K562 (cell line): ENCODE results near the gene HLA-E. TPM values are rescaled to one million over a fixed set of nuclear protein-coding genes. Genes with fewer than 3 reads are reported as not detected.
"Not testable (repeated sequence)": the region's sequence is repeated elsewhere in the genome, so short reads cannot be mapped to it uniquely, and the experiment has no call there.

ENCODE experiments used
- ATAC-seq: fragments of 200-7000 bp; cut with Tn5 transposase; 3 replicates; pipeline ENCODE4 v1.9.1; 2020; ENCODE audit warnings: moderate library complexity
- BruUV-seq: library from RNA; stranded (reverse); fragments of 400-500 nt; replicated peaks from 2 replicates; lab custom pipeline; 2021; lab: Mats Ljungman, UMichigan
- CTCF ChIA-PET: fragments of 300-600 bp; formaldehyde crosslinking; extraction: SDS; loops from one replicate; lab custom pipeline; 2021; ENCODE audit warnings: low intra/inter-chr PET ratio; lab: Yijun Ruan, JAX
- POLR2A ChIA-PET: fragments of 300-600, 350-650 bp; sonication (Branson Sonifier 250); formaldehyde crosslinking; extraction: SDS; loops from one replicate; lab custom pipeline; 2021; ENCODE audit warnings: antibody characterized with exemption, inconsistent platforms; lab: Yijun Ruan, JAX
- DNase-seq, 4 experiments: peaks; one replicate each; pipeline versions ENCODE4 v3.0.0 to v3.0.0-alpha.2; 2011 to 2018; ENCODE audit warnings: low spot score in 3 of 4, mixed read lengths in 3 of 4; ENCODE audit errors: extremely low read depth in 1 of 4
- FAIRE-seq: peaks from 2 replicates; lab custom pipeline; 2011; peaks lifted over from hg19 to GRCh38; lab: Jason Lieb, UNC
- H2AFZ ChIP-seq: 2 replicates; pipeline ENCODE4 v1.6.0; 2011; ENCODE audit warnings: low read depth, low read length, control low read depth, inconsistent platforms
- H3K27ac ChIP-seq: fragments of 200-600 bp; 3 replicates; pipeline ENCODE4 v1.8.0; 2011; ENCODE audit warnings: low read depth, mild to moderate bottlenecking, control low read depth, inconsistent platforms, low read length, moderate library complexity, mixed read lengths; ENCODE audit errors: extremely low read depth
- H3K27me3 ChIP-seq, 2 experiments: fragments of 300-600 bp in 1 of 2; 2 replicates in 1 of 2; 3 replicates in 1 of 2; pipeline versions ENCODE4 v1.6.0 to v1.8.0; 2011; ENCODE audit warnings: inconsistent platforms in 2 of 2, low read length in 2 of 2, mild to moderate bottlenecking in 1 of 2, mixed read lengths in 1 of 2, moderate library complexity in 1 of 2; ENCODE audit not compliant: control insufficient read depth in 2 of 2, insufficient read depth in 2 of 2
- H3K36me3 ChIP-seq: fragments of 300-600 bp; 3 replicates; pipeline ENCODE4 v1.8.0; 2011; ENCODE audit warnings: mild to moderate bottlenecking, low read length, inconsistent platforms; ENCODE audit not compliant: control insufficient read depth, insufficient read depth
- H3K4me1 ChIP-seq, 2 experiments: fragments of 200-600 bp in 1 of 2; replicated peaks in 1 of 2; 2 replicates in 1 of 2; 3 replicates in 1 of 2; pipeline versions ENCODE4 v1.5.1 to v1.8.0; 2011; ENCODE audit warnings: inconsistent platforms in 2 of 2, low read length in 2 of 2, mild to moderate bottlenecking in 1 of 2, mixed read lengths in 1 of 2, moderate library complexity in 1 of 2; ENCODE audit not compliant: control insufficient read depth in 2 of 2, insufficient read depth in 2 of 2
- H3K4me2 ChIP-seq: 2 replicates; pipeline ENCODE4 v1.6.1; 2011; ENCODE audit warnings: low read length, control low read depth, inconsistent platforms, mixed read lengths; ENCODE audit not compliant: insufficient read depth
- H3K4me3 ChIP-seq: fragments of 200-600 bp; sonication (generic), shearing (Covaris generic); 2 replicates; pipeline ENCODE4 v1.5.1; 2016; ENCODE audit warnings: control low read depth, inconsistent platforms
- H3K79me2 ChIP-seq: fragments of 200-600 bp; 3 replicates; pipeline ENCODE4 v1.8.0; 2011; ENCODE audit warnings: low read length, inconsistent platforms; ENCODE audit not compliant: control insufficient read depth, insufficient read depth
- H3K9ac ChIP-seq, 2 experiments: 2 replicates each; pipeline versions ENCODE4 v1.6.0 to v1.6.1; 2011; ENCODE audit warnings: low read depth in 2 of 2, low read length in 2 of 2, control low read depth in 1 of 2, inconsistent platforms in 1 of 2, mild to moderate bottlenecking in 1 of 2, mixed read lengths in 1 of 2; ENCODE audit not compliant: insufficient read depth in 1 of 2
- H3K9me1 ChIP-seq: one replicate; pipeline ENCODE4 v1.6.0; 2011; ENCODE audit warnings: inconsistent platforms, mild to moderate bottlenecking, low read length, moderate library complexity; ENCODE audit not compliant: control insufficient read depth, insufficient read depth
- H3K9me3 ChIP-seq: replicated peaks from 2 replicates; pipeline ENCODE4 v1.5.1; 2011; ENCODE audit warnings: low read depth, low read length, inconsistent platforms; ENCODE audit not compliant: control insufficient read depth, insufficient read depth
- H4K20me1 ChIP-seq: replicated peaks from 2 replicates; pipeline ENCODE4 v1.6.1; 2011; ENCODE audit warnings: low read length, inconsistent platforms, mixed read lengths; ENCODE audit not compliant: control insufficient read depth, insufficient read depth
- ARID2 ChIP-seq: fragments of 450-650 bp; IDR thresholded peaks from 2 replicates; pipeline ENCODE4 v1.6.1; 2017; ENCODE audit warnings: antibody characterized with exemption, mild to moderate bottlenecking
- ATF1 ChIP-seq, 2 experiments: fragments of 450-650 bp in 1 of 2; IDR thresholded peaks; 2 replicates each; pipeline ENCODE4 v1.6.1; 2016; ENCODE audit warnings: missing compliant biosample characterization in 1 of 2, missing genetic modification characterization in 1 of 2
- CC2D1A ChIP-seq: fragments of 450-650 bp; IDR thresholded peaks from 2 replicates; pipeline ENCODE4 v1.6.1; 2017; ENCODE audit warnings: mild to moderate bottlenecking
- CREM ChIP-seq: IDR thresholded peaks from 2 replicates; pipeline ENCODE4 v1.6.1; 2014; ENCODE audit warnings: antibody characterized with exemption, low read depth
- CTCF ChIP-seq, 3 experiments: IDR thresholded peaks in 2 of 3; conservative IDR thresholded peaks in 1 of 3; 2 replicates each; pipeline ENCODE4 v1.5.1; 2011 to 2012; ENCODE audit warnings: low read length in 3 of 3, mild to moderate bottlenecking in 3 of 3, control low read depth in 2 of 3, improper control_type of control experiment in 1 of 3, inconsistent platforms in 1 of 3, low read depth in 1 of 3, mixed read lengths in 1 of 3, moderate library complexity in 1 of 3; ENCODE audit not compliant: insufficient read depth in 2 of 3
- HCFC1 ChIP-seq: IDR thresholded peaks from 2 replicates; pipeline ENCODE4 v1.6.1; 2012; ENCODE audit warnings: low read depth, low read length, improper control_type of control experiment
- JUND ChIP-seq, 2 experiments: IDR thresholded peaks; 2 replicates in 1 of 2; 3 replicates in 1 of 2; pipeline ENCODE4 v1.6.1; 2011; ENCODE audit warnings: borderline replicate concordance in 2 of 2, low read depth in 2 of 2, low read length in 2 of 2, improper control_type of control experiment in 1 of 2, missing biosample characterization in 1 of 2, missing genetic modification characterization in 1 of 2, missing genetic modification reagents in 1 of 2
- KLF16 ChIP-seq: IDR thresholded peaks from 2 replicates; pipeline ENCODE4 v1.6.1; 2016; ENCODE audit warnings: antibody characterized with exemption
- MAFK ChIP-seq: IDR thresholded peaks from 2 replicates; pipeline ENCODE4 v1.6.1; 2011; ENCODE audit warnings: low read length, improper control_type of control experiment
- MAZ ChIP-seq, 2 experiments: fragments of 450-650 bp in 1 of 2; sonication (generic) in 1 of 2; formaldehyde crosslinking; IDR thresholded peaks in 1 of 2; conservative IDR thresholded peaks in 1 of 2; 2 replicates each; pipeline versions ENCODE4 v1.4.0 to v1.5.0; 2020; ENCODE audit warnings: mild to moderate bottlenecking in 1 of 2, missing genetic modification reagents in 1 of 2
- RB1 ChIP-seq: fragments of 450-650 bp; IDR thresholded peaks from 2 replicates; pipeline ENCODE4 v1.6.1; 2017; ENCODE audit warnings: low read depth, mild to moderate bottlenecking
- SMC3 ChIP-seq: conservative IDR thresholded peaks from 2 replicates; pipeline ENCODE4 v1.6.1; 2011; ENCODE audit warnings: low read depth, low read length, improper control_type of control experiment; ENCODE audit not compliant: insufficient read depth
- SP1 ChIP-seq: sonication (generic); formaldehyde crosslinking; IDR thresholded peaks from 2 replicates; pipeline ENCODE4 v1.8.1; 2022; ENCODE audit warnings: mild to moderate bottlenecking, missing genetic modification reagents
- STAG1 ChIP-seq: sonication (generic); formaldehyde crosslinking; IDR thresholded peaks from 2 replicates; pipeline ENCODE4 v1.5.0; 2020; ENCODE audit warnings: missing genetic modification reagents, borderline replicate concordance
- TBL1XR1 ChIP-seq, 2 experiments: IDR thresholded peaks; 2 replicates each; pipeline ENCODE4 v1.6.1; 2012; ENCODE audit warnings: improper control_type of control experiment in 2 of 2, low read length in 2 of 2, mild to moderate bottlenecking in 1 of 2
- ZBTB7A ChIP-seq: IDR thresholded peaks from 2 replicates; pipeline ENCODE4 v1.6.1; 2011; ENCODE audit warnings: low read depth, mild to moderate bottlenecking, low read length, moderate library complexity, borderline replicate concordance; ENCODE audit not compliant: control insufficient read depth
- ZNF282 ChIP-seq: sonication (generic); formaldehyde crosslinking; IDR thresholded peaks from 2 replicates; pipeline ENCODE4 v1.8.1; 2023; ENCODE audit warnings: missing genetic modification reagents
- ZNF384 ChIP-seq: IDR thresholded peaks from 2 replicates; pipeline ENCODE4 v1.6.1; 2012; ENCODE audit warnings: low read depth, low read length, improper control_type of control experiment
- WGBS: fragments of 100-300 bp; shearing (Covaris generic); methylation state at CpG from one replicate; pipeline ENCODE4 v1.1.6; 2016; ENCODE audit warnings: low coverage, mixed read lengths; ENCODE audit not compliant: insufficient coverage; ENCODE audit errors: missing lambda C conversion rate; 5-methylcytosine and 5-hydroxymethylcytosine counted together
- in situ Hi-C: fragments of 300-500 bp; cut with MboI; formaldehyde crosslinking; loops from 4 replicates; pipeline ENCODE4 v1.15.0; 2018; ENCODE audit warnings: inconsistent platforms, mixed read lengths
- intact Hi-C: fragments of 100-400 bp; cut with micrococcal nuclease; formaldehyde crosslinking; loops from 2 replicates; pipeline ENCODE4 v1.14.2; 2022
- polyA plus RNA-seq, 8 experiments: library from polyadenylated mRNA; depleted of rRNA in 4 of 8; stranded (reverse) in 5 of 8; unstranded in 3 of 8; fragments of >200 nt; fragmentation: Nextera tagmentation in 2 of 8; fragmentation: Illumina TruSeq in 1 of 8; extraction: Ambion mirVana in 2 of 8; extraction: Trizol in 1 of 8; gene quantifications; 2 replicates each; pipeline versions ENCODE4 v1.2.1 to v1.2.3, GENCODE V29; 2011 to 2014; ENCODE audit warnings: inconsistent platforms in 1 of 8, missing spikeins in 1 of 8
- total RNA-seq, 7 experiments: library from RNA; depleted of rRNA in 6 of 7; stranded (reverse); fragments of >200 nt in 6 of 7; fragmentation: Illumina TruSeq in 2 of 7; extraction: Trizol in 2 of 7; gene quantifications; 2 replicates each; pipeline versions ENCODE4 v1.2.1 to v1.2.3, GENCODE V29; 2011 to 2021; ENCODE audit warnings: low replicate concordance in 1 of 7

HLA-E gene
- total and polyA plus RNA-seq, 9 of the 15 experiments (the other 6 are each of a cell fraction or from before 2014, with no cell fraction given): 3.2 to 39.9 (median 26.8) TPM

- not testable (repeated sequence) for BruUV-seq; H3K9me1 ChIP-seq; H3K4me3 ChIP-seq; H3K36me3 ChIP-seq; H4K20me1 ChIP-seq; H3K9me3 ChIP-seq; H3K27ac ChIP-seq; H2AFZ ChIP-seq; H3K79me2 ChIP-seq; TF ChIP-seq ATF1 (CRISPR knock-in tag; IDR thresholded peaks at IDR 0.05); JUND (tag; IDR thresholded peaks at IDR 0.05; ENCODE audit: borderline replicate concordance, low read depth, low read length)
- Histone ChIP-seq H3K27me3 (peaks cover 23 to 28% of the 10 kb centered on the region in 2 experiments), H3K4me2 (peak overlapping the region; percentile 11; the same call in 1 of the 2 replicates), H3K9ac (0 out of 4 replicates have a peak overlapping the region, but pooled peaks of 1 of the 2 experiments have one; percentile 49), H3K4me1 (peaks cover 2 to 11% of the 10 kb centered on the region in 2 experiments; a peak in 2 of 5 replicates)
- FAIRE-seq (peak; percentile 71), ATAC-seq (peak; percentile 99), DNase-seq (peak; percentile 76 to 88 (median 82))
- ChIA-PET POLR2A (interaction anchor here (0.5 to 1.5 kb wide), 14 partner anchors 19 to 687 kb away, joined by 3 to 10 read pairs (median 3); partner anchors contain the start of gene ABCF1), CTCF (interaction anchor here (0.7 to 4.0 kb wide), 9 partner anchors 59 to 605 kb away, joined by 3 to 63 read pairs (median 4); partner anchors contain the start of gene DHX16)
- intact Hi-C loops: loop anchor here (2.0 to 5.0 kb wide), 4 partner anchors 191 to 605 kb away; partner anchors contain the start of gene DHX16
- WGBS: 9% methylated on average over 19 of the region's 19 CpGs
- in situ Hi-C loops: loop anchor here (5.0 kb wide), 3 partner anchors 190 to 605 kb away; partner anchors contain the start of genes DHX16 and TUBB
- peak; percentile 9; the same call in 1 of the 2 replicates for TF ChIP-seq ATF1 (tag; IDR thresholded peaks at IDR 0.05)
- TF ChIP-seq SMC3: peak; percentile 85
- TF ChIP-seq STAG1 (CRISPR knock-in tag): peak; percentile 97
- TF ChIP-seq HCFC1: 0 out of 2 replicates have a peak, but pooled peaks have one; percentile 23
- TF ChIP-seq RB1: peak; percentile 69; the same call in 1 of the 2 replicates
- TF ChIP-seq CC2D1A: peak; percentile 73; the same call in 1 of the 2 replicates
- peak in 1 of 2 experiments; percentile 40; a peak in 1 of 4 replicates for TF ChIP-seq MAZ (CRISPR knock-in tag; conservative IDR thresholded peaks at IDR 0.05 in 1 of 2, IDR thresholded peaks at IDR 0.05 in 1 of 2)
- peak; percentile 34; the same call in 1 of the 2 replicates for TF ChIP-seq CREM
- TF ChIP-seq MAFK: 0 out of 2 replicates have a peak, but pooled peaks have one; percentile 27
- TF ChIP-seq JUND (IDR thresholded peaks at IDR 0.05; ENCODE audit: borderline replicate concordance, low read depth, low read length): peak; percentile 58; the same call in 1 of the 2 replicates
- peak; percentile 31; the same call in 1 of the 2 replicates for TF ChIP-seq ZBTB7A
- 0 out of 4 replicates have a peak, but pooled peaks of 1 of the 2 experiments have one; percentile 39 for TF ChIP-seq TBL1XR1 (IDR thresholded peaks at IDR 0.05; ENCODE audit: low read length in 2 of 2)
- 0 out of 2 replicates have a peak, but pooled peaks have one; percentile 23 for TF ChIP-seq ZNF384
- TF ChIP-seq CTCF (IDR thresholded peaks at IDR 0.05 in 2 of 3, conservative IDR thresholded peaks at IDR 0.05 in 1 of 3; ENCODE audit: insufficient read depth in 2 of 3, low read depth in 1 of 3, low read length in 3 of 3): peak; percentile 91 to 94 (median 94)
- peak; percentile 78; the same call in 1 of the 2 replicates for TF ChIP-seq ZNF282 (CRISPR knock-in tag)
- TF ChIP-seq KLF16: peak; percentile 40; the same call in 1 of the 2 replicates
- TF ChIP-seq ARID2: 0 out of 2 replicates have a peak, but pooled peaks have one; percentile 19
- TF ChIP-seq SP1 (CRISPR knock-in tag): 0 out of 2 replicates have a peak, but pooled peaks have one; percentile 25
Measured at GRCh38 chr6:30481965-30482644, 7.2 kb upstream of the HLA-E start.
